ENCODE results near the gene KDR. TPM values are rescaled to one million over a fixed set of nuclear protein-coding genes. Genes with fewer than 3 reads are reported as not detected.

KDR gene
- total RNA-seq, 2 experiments from 2014 or later: not detected

GRCh38 chr4:55127053-55127452 lies 1.7 kb upstream of the KDR start:
- Histone ChIP-seq H3K27ac (ENCODE audit: low read depth, low read length, poor library complexity, severe bottlenecking) (no peak overlapping the region), H2AFZ (ENCODE audit: low read length) (no peak overlapping the region), H3K79me2 (ENCODE audit: insufficient read depth, low read depth, low read length) (no peaks in the 10 kb centered on the region), H4K20me1 (ENCODE audit: insufficient read depth, low read length) (no peaks in the 10 kb centered on the region), H3K4me2 (ENCODE audit: low read length) (no peak overlapping the region), H3K9me3 (ENCODE audit: low read length) (no peaks in the 10 kb centered on the region), H3K9me2 (ENCODE audit: insufficient read depth, low read length) (no peaks in the 10 kb centered on the region), H3K4me3 (ENCODE audit: low read depth, low read length, poor library complexity, severe bottlenecking) (no peak overlapping the region), H3K4me1 (ENCODE audit: insufficient read depth, low read length, poor library complexity, severe bottlenecking) (no peaks in the 10 kb centered on the region), H3K36me3 (ENCODE audit: insufficient read depth, low read length) (no peaks in the 10 kb centered on the region)
- POLR2A ChIA-PET: no interaction called here
- intact Hi-C loops (cut with micrococcal nuclease; ENCODE audit: unreplicated experiment): no loop called here
- DNase-seq (ENCODE audit: low spot score): no peak
- TF ChIP-seq EZH2phosphoT487 (IDR thresholded peaks at IDR 0.05; ENCODE audit: borderline replicate concordance, low read depth, low read length) (no peak), CTCF (conservative IDR thresholded peaks at IDR 0.05; ENCODE audit: low read length) (no peak)
- BruUV-seq (replicated peaks): no TSS peak
- CTCF ChIA-PET (ENCODE audit: unreplicated experiment): no interaction called here

- Histone ChIP-seq H3K36me3 (ENCODE audit: insufficient read depth, low read length) (no peaks in the 10 kb centered on the region), H3K4me1 (ENCODE audit: insufficient read depth, low read length, poor library complexity, severe bottlenecking) (no peaks in the 10 kb centered on the region), H3K9me2 (ENCODE audit: insufficient read depth, low read length) (no peaks in the 10 kb centered on the region), H3K79me2 (ENCODE audit: insufficient read depth, low read depth, low read length) (no peaks in the 10 kb centered on the region), H3K27ac (ENCODE audit: low read depth, low read length, poor library complexity, severe bottlenecking) (no peak overlapping the region), H4K20me1 (ENCODE audit: insufficient read depth, low read length) (no peaks in the 10 kb centered on the region), H3K4me2 (ENCODE audit: low read length) (no peak overlapping the region), H2AFZ (ENCODE audit: low read length) (no peak overlapping the region), H3K9me3 (ENCODE audit: low read length) (no peaks in the 10 kb centered on the region), H3K4me3 (ENCODE audit: low read depth, low read length, poor library complexity, severe bottlenecking) (no peak overlapping the region)
- no peak for TF ChIP-seq EZH2phosphoT487 (IDR thresholded peaks at IDR 0.05; ENCODE audit: borderline replicate concordance, low read depth, low read length)
- no peak for TF ChIP-seq CTCF (conservative IDR thresholded peaks at IDR 0.05; ENCODE audit: low read length)
- ChIA-PET CTCF (ENCODE audit: unreplicated experiment) (no interaction called here), POLR2A (no interaction called here)
- no TSS peak for BruUV-seq (replicated peaks)
- intact Hi-C loops (cut with micrococcal nuclease; ENCODE audit: unreplicated experiment): no loop called here
- DNase-seq (ENCODE audit: low spot score): no peak
Measured at GRCh38 chr4:55125763-55126541, 557 bp upstream of the KDR start.

- no peak for TF ChIP-seq CTCF (conservative IDR thresholded peaks at IDR 0.05; ENCODE audit: low read length)
- no peak for TF ChIP-seq EZH2phosphoT487 (IDR thresholded peaks at IDR 0.05; ENCODE audit: borderline replicate concordance, low read depth, low read length)
- ChIA-PET POLR2A (no interaction called here), CTCF (ENCODE audit: unreplicated experiment) (no interaction called here)
- Histone ChIP-seq H3K27ac (ENCODE audit: low read depth, low read length, poor library complexity, severe bottlenecking) (no peak overlapping the region), H3K4me3 (ENCODE audit: low read depth, low read length, poor library complexity, severe bottlenecking) (no peak overlapping the region), H4K20me1 (ENCODE audit: insufficient read depth, low read length) (no peaks in the 10 kb centered on the region), H3K36me3 (ENCODE audit: insufficient read depth, low read length) (no peaks in the 10 kb centered on the region), H3K79me2 (ENCODE audit: insufficient read depth, low read depth, low read length) (no peaks in the 10 kb centered on the region), H3K4me1 (ENCODE audit: insufficient read depth, low read length, poor library complexity, severe bottlenecking) (no peaks in the 10 kb centered on the region), H3K4me2 (ENCODE audit: low read length) (no peak overlapping the region), H3K9me2 (ENCODE audit: insufficient read depth, low read length) (no peaks in the 10 kb centered on the region), H3K9me3 (ENCODE audit: low read length) (no peaks in the 10 kb centered on the region), H2AFZ (ENCODE audit: low read length) (no peak overlapping the region)
- no peak for DNase-seq (ENCODE audit: low spot score)
- intact Hi-C loops (cut with micrococcal nuclease; ENCODE audit: unreplicated experiment): no loop called here
- BruUV-seq (replicated peaks): no TSS peak
Measured at GRCh38 chr4:55124322-55125076, 896 bp downstream of the KDR start.

Data from OCI-LY7 (cell line).